ENCODE results near the gene WDR27. TPM values are rescaled to one million over a fixed set of nuclear protein-coding genes. Genes with fewer than 3 reads are reported as not detected.

Gene WDR27
- total and polyA plus RNA-seq, 2 donors from 2014 or later = 12.3 to 45.0 TPM

- Histone ChIP-seq H3K27ac (ENCODE audit: low read depth in 2 of 2, low read length in 2 of 2) (no peak overlapping the region), H3K27me3 (ENCODE audit: control insufficient read depth, insufficient read depth, low read length) (no peaks in the 10 kb centered on the region), H3K36me3 (ENCODE audit: control insufficient read depth in 2 of 3, insufficient read depth in 3 of 3, low read length in 3 of 3) (peaks cover 6 to 16% (median 8%) of the 10 kb centered on the region in 3 donors), H3K4me3 (ENCODE audit: low read length in 3 of 3) (no peak overlapping the region), H3K9me3 (ENCODE audit: control insufficient read depth in 2 of 3, insufficient read depth in 1 of 3, low read length in 3 of 3) (no peaks in the 10 kb centered on the region), H3K9ac (ENCODE audit: low read length in 3 of 3) (no peak overlapping the region), H3K4me1 (ENCODE audit: control insufficient read depth in 2 of 3, insufficient read depth in 2 of 3, low read depth in 1 of 3, low read length in 3 of 3) (no peaks in the 10 kb centered on the region)
- DNase-seq (no peak), FAIRE-seq (no peak)
- TF ChIP-seq, protein P1, sequence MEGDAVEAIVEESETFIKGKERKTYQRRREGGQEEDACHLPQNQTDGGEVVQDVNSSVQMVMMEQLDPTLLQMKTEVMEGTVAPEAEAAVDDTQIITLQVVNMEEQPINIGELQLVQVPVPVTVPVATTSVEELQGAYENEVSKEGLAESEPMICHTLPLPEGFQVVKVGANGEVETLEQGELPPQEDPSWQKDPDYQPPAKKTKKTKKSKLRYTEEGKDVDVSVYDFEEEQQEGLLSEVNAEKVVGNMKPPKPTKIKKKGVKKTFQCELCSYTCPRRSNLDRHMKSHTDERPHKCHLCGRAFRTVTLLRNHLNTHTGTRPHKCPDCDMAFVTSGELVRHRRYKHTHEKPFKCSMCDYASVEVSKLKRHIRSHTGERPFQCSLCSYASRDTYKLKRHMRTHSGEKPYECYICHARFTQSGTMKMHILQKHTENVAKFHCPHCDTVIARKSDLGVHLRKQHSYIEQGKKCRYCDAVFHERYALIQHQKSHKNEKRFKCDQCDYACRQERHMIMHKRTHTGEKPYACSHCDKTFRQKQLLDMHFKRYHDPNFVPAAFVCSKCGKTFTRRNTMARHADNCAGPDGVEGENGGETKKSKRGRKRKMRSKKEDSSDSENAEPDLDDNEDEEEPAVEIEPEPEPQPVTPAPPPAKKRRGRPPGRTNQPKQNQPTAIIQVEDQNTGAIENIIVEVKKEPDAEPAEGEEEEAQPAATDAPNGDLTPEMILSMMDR (IDR thresholded peaks at IDR 0.05; ENCODE audit: borderline replicate concordance, extremely low read depth, insufficient read depth) = no peak
- intact Hi-C loops (cut with DNase I) = no loop called here
Observed at GRCh38 chr6:169632841-169633240, 69.0 kb downstream of the WDR27 start.

DNA sequence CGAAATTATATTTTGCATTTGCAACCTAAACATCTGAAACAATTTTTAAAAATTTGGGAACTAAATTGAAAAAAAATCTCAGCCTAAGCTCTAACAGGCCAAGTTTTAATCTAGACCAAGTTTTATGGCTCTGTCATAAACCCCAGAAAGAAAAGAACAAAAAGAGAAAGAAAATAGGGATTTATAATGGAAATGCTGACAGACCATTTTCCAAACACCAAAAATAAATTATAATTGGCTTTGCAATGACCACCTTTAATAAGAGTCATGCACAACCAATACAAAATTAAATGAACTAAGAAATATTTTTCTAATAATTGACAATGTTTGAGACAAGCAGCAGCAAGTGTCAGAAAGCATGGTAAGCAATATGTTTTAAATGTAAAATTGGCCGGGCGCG, 72.6 kb downstream of the WDR27 start:
- H3K9me3 ChIP-seq (ENCODE audit: control insufficient read depth in 2 of 3, insufficient read depth in 1 of 3, low read length in 3 of 3) = no peaks in the 10 kb centered on the region
- no peak overlapping the region for H3K9ac ChIP-seq (ENCODE audit: low read length in 3 of 3)
- no peaks in the 10 kb centered on the region for H3K27me3 ChIP-seq (ENCODE audit: control insufficient read depth, insufficient read depth, low read length)
- DNase-seq (no peak), FAIRE-seq (no peak)
- TF ChIP-seq, protein P1 (IDR thresholded peaks at IDR 0.05; ENCODE audit: borderline replicate concordance, extremely low read depth, insufficient read depth) = no peak
- H3K27ac ChIP-seq (ENCODE audit: low read depth in 2 of 2, low read length in 2 of 2) = no peak overlapping the region
- no peaks in the 10 kb centered on the region for H3K4me1 ChIP-seq (ENCODE audit: control insufficient read depth in 2 of 3, insufficient read depth in 2 of 3, low read depth in 1 of 3, low read length in 3 of 3)
- peaks cover 0 to 16% (median 5%) of the 10 kb centered on the region in 3 donors for H3K36me3 ChIP-seq (ENCODE audit: control insufficient read depth in 2 of 3, insufficient read depth in 3 of 3, low read length in 3 of 3)
- intact Hi-C loops (cut with DNase I) = no loop called here
- H3K4me3 ChIP-seq (ENCODE audit: low read length in 3 of 3) = no peak overlapping the region

GRCh38 chr6:169627736-169628607, 73.9 kb downstream of the WDR27 start:
- no peak overlapping the region for H3K27ac ChIP-seq (ENCODE audit: low read depth in 2 of 2, low read length in 2 of 2)
- no peaks in the 10 kb centered on the region for H3K9me3 ChIP-seq (ENCODE audit: control insufficient read depth in 2 of 3, insufficient read depth in 1 of 3, low read length in 3 of 3)
- intact Hi-C loops (cut with DNase I) = no loop called here
- no peak overlapping the region for H3K4me3 ChIP-seq (ENCODE audit: low read length in 3 of 3)
- peaks cover 0 to 7% (median 2%) of the 10 kb centered on the region in 3 donors for H3K36me3 ChIP-seq (ENCODE audit: control insufficient read depth in 2 of 3, insufficient read depth in 3 of 3, low read length in 3 of 3)
- TF ChIP-seq, protein P1 (IDR thresholded peaks at IDR 0.05; ENCODE audit: borderline replicate concordance, extremely low read depth, insufficient read depth) = no peak
- no peak for FAIRE-seq
- H3K9ac ChIP-seq (ENCODE audit: low read length in 3 of 3) = no peak overlapping the region
- H3K4me1 ChIP-seq (ENCODE audit: control insufficient read depth in 2 of 3, insufficient read depth in 2 of 3, low read depth in 1 of 3, low read length in 3 of 3) = no peaks in the 10 kb centered on the region
- no peaks in the 10 kb centered on the region for H3K27me3 ChIP-seq (ENCODE audit: control insufficient read depth, insufficient read depth, low read length)
- no peak for DNase-seq

Measured in kidney (tissue), 14 donors.